Activated naive CD8-positive, alpha-beta T cell treated with anti-CD3 and anti-CD28 coated beads for 36 hours (primary cell): ENCODE measurements around the gene LAMTOR2. TPM values are rescaled to one million over a fixed set of nuclear protein-coding genes. Genes with fewer than 3 reads are reported as not detected.

Experiments used
- DNase-seq: peaks from one replicate; pipeline ENCODE4 v3.0.0; 2021
- H3K27ac Mint-ChIP-seq: one replicate; pipeline ENCODE4 v1.8.0; 2022; ENCODE audit warnings: mild to moderate bottlenecking, moderate library complexity, mixed read lengths
- H3K27me3 Mint-ChIP-seq: one replicate; pipeline ENCODE4 v1.8.0; 2022; ENCODE audit warnings: mild to moderate bottlenecking, mixed read lengths
- H3K36me3 Mint-ChIP-seq: one replicate; pipeline ENCODE4 v1.8.0; 2021; ENCODE audit warnings: mild to moderate bottlenecking, mixed read lengths
- H3K4me1 Mint-ChIP-seq: one replicate; pipeline ENCODE4 v1.8.0; 2021; ENCODE audit warnings: mixed read lengths
- H3K4me3 Mint-ChIP-seq: one replicate; pipeline ENCODE4 v1.8.0; 2022; ENCODE audit warnings: mild to moderate bottlenecking, moderate library complexity, mixed read lengths
- H3K9me3 Mint-ChIP-seq: one replicate; pipeline ENCODE4 v1.8.0; 2022; ENCODE audit warnings: mixed read lengths
- total RNA-seq, 2 experiments: library from RNA; stranded (reverse); gene quantifications; one replicate each; pipeline ENCODE4 v1.2.3, GENCODE V29; 2021

Gene LAMTOR2
- total RNA-seq, 2 experiments from 2014 or later: 45.9 to 49.1 TPM

- Mint-ChIP-seq H3K27ac (no peak overlapping the region), H3K36me3 (no peaks in the 10 kb centered on the region), H3K27me3 (peaks cover 14% of the 10 kb centered on the region), H3K4me3 (no peak overlapping the region), H3K9me3 (no peaks in the 10 kb centered on the region), H3K4me1 (peaks cover 2% of the 10 kb centered on the region)
- DNase-seq: no peak
Observed at GRCh38 chr1:156078728-156079127, 24.1 kb downstream of the LAMTOR2 start.

DNA sequence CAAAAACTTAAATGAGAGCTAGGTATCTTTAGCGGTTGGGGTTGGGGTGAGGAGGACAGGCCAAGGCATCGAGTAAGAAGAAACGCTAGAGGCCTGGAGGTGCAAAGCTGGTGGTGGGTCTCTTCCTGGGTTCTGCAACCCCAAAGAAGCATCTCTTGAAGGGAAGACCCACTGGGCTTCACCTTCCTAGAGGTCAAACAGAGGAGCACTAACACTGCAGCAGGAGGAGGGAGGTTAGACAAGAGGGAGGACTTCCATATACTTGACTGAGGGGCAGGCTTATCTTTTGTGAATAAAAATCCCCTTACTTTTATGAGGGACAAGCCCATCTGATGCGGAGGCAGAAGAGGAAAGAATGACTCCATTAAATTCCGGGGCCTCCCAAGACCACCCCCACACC, 25.2 kb downstream of the LAMTOR2 start:
- Mint-ChIP-seq H3K4me1 (peaks cover 2% of the 10 kb centered on the region), H3K36me3 (no peaks in the 10 kb centered on the region), H3K9me3 (no peaks in the 10 kb centered on the region), H3K4me3 (no peak overlapping the region), H3K27me3 (peaks cover 24% of the 10 kb centered on the region), H3K27ac (no peak overlapping the region)
- no peak for DNase-seq

DNA sequence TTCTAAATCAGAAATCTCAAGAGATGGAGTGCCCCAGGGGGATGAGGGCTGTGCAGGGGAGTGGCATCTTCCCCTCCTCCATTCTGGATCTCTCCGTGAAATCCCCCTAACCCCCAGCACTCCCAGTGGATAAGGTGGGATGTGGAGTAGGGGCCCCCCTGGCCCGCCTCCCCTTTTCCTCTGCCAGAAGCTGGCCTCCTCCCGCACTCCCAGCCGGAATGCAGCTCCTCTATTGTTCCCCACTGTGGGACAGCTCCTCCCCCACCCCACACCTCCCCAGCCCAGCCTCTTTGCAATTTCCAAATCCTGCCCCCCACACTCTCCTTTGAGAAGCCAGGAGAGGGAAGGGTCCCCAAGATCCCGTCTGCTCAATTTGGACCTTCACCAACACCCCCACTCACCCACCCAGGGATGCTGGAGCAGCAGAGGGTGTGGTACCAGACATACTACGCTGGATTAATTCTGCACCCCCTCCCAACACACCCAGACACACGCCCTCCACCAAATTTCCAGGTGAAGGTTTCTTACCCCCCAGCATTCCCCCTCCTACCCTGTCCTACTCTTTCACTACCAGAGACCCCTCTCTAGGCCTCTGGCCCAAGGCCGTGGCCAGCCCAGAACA, 25.8 kb downstream of the LAMTOR2 start:
- no peak for DNase-seq
- no peaks in the 10 kb centered on the region for H3K36me3 Mint-ChIP-seq
- no peaks in the 10 kb centered on the region for H3K9me3 Mint-ChIP-seq
- no peak overlapping the region for H3K4me3 Mint-ChIP-seq
- peaks cover 30% of the 10 kb centered on the region for H3K27me3 Mint-ChIP-seq
- H3K4me1 Mint-ChIP-seq: peaks cover 2% of the 10 kb centered on the region
- H3K27ac Mint-ChIP-seq: no peak overlapping the region

DNA sequence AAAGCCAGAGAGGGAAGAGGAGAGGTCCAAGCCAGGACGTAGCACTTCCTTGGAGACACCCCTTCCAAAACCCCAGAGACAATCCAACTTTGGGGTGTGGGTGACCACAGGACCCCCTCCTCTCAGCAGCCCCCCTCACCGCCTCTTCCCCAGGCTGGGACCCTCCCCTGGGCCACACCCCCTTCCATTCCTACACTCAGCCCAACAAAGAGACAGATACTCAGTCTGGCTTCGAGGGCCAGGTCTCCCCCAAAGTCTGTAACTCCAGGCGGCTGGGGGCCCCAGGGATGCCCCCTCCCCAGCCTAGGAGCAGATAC, 26.2 kb downstream of the LAMTOR2 start:
- no peaks in the 10 kb centered on the region for H3K36me3 Mint-ChIP-seq
- peaks cover 2% of the 10 kb centered on the region for H3K4me1 Mint-ChIP-seq
- peaks cover 34% of the 10 kb centered on the region for H3K27me3 Mint-ChIP-seq
- no peak overlapping the region for H3K27ac Mint-ChIP-seq
- H3K4me3 Mint-ChIP-seq: peak overlapping the region; percentile 9
- DNase-seq: no peak
- no peaks in the 10 kb centered on the region for H3K9me3 Mint-ChIP-seq

DNA sequence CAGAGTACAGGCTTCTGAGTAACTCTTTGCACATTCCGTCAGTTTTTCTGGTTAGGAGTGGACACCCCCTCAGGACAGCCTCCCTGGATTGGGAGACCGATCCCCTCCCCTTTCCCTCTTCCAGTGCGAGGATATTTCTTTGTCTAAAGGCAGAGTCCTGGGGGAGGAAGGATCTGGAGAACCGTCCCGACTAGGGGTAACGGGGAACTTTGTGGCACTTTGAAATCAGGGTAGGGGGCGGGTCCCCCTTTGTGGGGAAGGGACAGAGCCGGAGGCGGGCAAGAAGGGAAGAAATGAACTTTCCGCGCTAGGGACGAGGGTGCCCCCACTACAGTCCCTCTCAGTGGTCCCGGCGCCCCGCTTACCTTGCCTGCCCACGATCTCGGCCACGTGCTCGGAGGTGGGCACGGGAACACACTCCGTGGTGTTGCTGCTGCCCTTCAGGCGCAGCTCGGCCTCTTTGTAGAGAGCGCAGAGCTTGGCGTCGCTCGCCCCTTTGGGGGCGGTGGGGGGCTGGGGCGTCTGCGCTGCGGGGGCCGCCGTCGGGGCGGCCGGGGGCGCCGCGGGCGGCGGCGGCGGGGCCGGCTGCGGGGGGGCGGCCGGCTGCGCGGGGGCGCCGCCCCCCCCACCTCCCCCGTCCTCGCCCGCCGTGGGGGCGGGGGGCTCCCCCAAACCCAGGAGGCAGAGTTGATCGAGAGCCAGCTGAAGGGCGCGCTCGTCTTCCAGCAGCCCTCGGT, 26.8 kb downstream of the LAMTOR2 start:
- peaks cover 2% of the 10 kb centered on the region for H3K4me1 Mint-ChIP-seq
- peaks cover 38% of the 10 kb centered on the region for H3K27me3 Mint-ChIP-seq
- no peak for DNase-seq
- H3K27ac Mint-ChIP-seq: no peak overlapping the region
- peak overlapping the region; percentile 82 for H3K4me3 Mint-ChIP-seq
- no peaks in the 10 kb centered on the region for H3K9me3 Mint-ChIP-seq
- H3K36me3 Mint-ChIP-seq: no peaks in the 10 kb centered on the region

DNA sequence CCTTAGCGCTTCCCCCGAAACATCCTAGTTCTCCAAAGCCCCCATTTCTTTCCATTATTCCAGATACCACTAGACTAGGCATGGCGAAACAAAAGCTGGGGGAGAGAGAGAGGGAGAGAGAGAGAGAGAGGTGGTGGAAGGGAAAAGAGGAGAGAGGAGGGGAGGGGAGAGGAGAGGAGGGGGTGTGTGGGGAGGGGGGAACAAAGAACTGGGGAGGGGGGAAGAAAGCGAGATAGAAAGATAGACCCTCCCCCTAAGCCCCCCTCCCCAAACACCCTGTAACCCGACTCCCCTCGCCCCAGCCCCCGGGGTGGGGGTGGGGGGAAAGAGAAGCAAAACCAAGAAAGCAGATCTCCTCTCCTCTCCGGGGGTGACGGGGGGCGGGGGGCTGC, 27.3 kb downstream of the LAMTOR2 start:
- Mint-ChIP-seq H3K9me3 (no peaks in the 10 kb centered on the region), H3K4me1 (peaks cover 2% of the 10 kb centered on the region), H3K27me3 (peaks cover 44% of the 10 kb centered on the region), H3K36me3 (no peaks in the 10 kb centered on the region), H3K4me3 (peak overlapping the region; percentile 82), H3K27ac (no peak overlapping the region)
- DNase-seq: no peak

GRCh38 chr1:156082309-156083091, 27.9 kb downstream of the LAMTOR2 start, which contains the start of gene MEX3A:
TSS of gene MEX3A (minus strand) at chr1:156082465. CDS start at chr1:156081998, 467 bp downstream.
- Mint-ChIP-seq H3K9me3 (no peaks in the 10 kb centered on the region), H3K27ac (no peak within 1 kb of the TSS)

GRCh38 chr1:156083800-156084790, 29.5 kb downstream of the LAMTOR2 start:
- Mint-ChIP-seq H3K36me3 (no peaks in the 10 kb centered on the region), H3K4me1 (peaks cover 2% of the 10 kb centered on the region), H3K27me3 (peaks cover 56% of the 10 kb centered on the region), H3K27ac (no peak overlapping the region), H3K9me3 (no peaks in the 10 kb centered on the region), H3K4me3 (no peak overlapping the region)
- DNase-seq: no peak

More at GRCh38 chr1:156082309-156083091, 27.9 kb downstream of the LAMTOR2 start, which contains the start of gene MEX3A:
- peak; percentile 64 for DNase-seq
- Mint-ChIP-seq H3K36me3 (no peaks in the 10 kb centered on the region), H3K4me3 (peak within 1 kb of the TSS; percentile 82), H3K4me1 (peaks cover 2% of the 10 kb centered on the region), H3K27me3 (peaks cover 50% of the 10 kb centered on the region)

- Mint-ChIP-seq H3K36me3 (no peaks in the 10 kb centered on the region), H3K27me3 (peaks cover 61% of the 10 kb centered on the region), H3K9me3 (no peaks in the 10 kb centered on the region), H3K27ac (no peak overlapping the region), H3K4me1 (peaks cover 3% of the 10 kb centered on the region), H3K4me3 (no peak overlapping the region)
- no peak for DNase-seq
Observed at GRCh38 chr1:156086256-156086662, 31.7 kb downstream of the LAMTOR2 start.

- no peak overlapping the region for H3K27ac Mint-ChIP-seq
- H3K4me3 Mint-ChIP-seq: no peak overlapping the region
- DNase-seq: no peak
- peaks cover 1% of the 10 kb centered on the region for H3K4me1 Mint-ChIP-seq
- no peaks in the 10 kb centered on the region for H3K9me3 Mint-ChIP-seq
- no peaks in the 10 kb centered on the region for H3K36me3 Mint-ChIP-seq
- peaks cover 58% of the 10 kb centered on the region for H3K27me3 Mint-ChIP-seq
Observed at GRCh38 chr1:156089704-156090103, 35.1 kb downstream of the LAMTOR2 start.

DNA sequence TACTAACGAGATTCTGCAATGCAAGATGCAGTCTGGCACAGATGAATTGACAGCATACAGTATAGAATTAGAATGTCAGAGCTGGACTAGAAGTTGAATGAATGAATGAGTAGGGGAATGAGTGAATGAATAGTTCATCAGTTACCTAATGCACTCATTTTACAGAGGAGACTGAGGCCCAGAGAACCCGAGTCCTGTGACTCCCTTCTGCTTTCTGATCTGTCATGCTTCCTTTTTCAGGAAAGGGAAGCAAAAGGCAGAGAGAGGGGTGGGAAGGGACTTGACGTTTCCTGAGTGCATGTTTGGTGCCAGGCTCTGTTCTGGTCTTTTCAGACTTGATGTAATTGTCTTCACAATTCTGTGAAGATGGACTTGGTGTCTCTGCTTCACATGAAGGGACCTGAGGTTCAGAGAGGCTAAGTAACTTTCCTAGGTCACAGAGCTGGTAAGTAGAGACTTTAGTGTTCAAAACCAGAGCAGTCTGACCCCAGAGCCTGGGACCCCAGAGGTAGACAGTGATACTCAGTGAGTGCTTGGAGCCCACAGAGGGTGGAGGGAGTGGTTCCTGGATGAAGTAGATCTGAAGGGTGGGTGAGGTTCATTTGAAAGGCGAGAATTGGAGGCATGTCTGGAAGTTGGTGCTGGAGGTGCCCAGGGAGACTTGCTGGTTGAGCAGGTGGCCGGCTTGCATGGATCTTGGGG, 35.7 kb downstream of the LAMTOR2 start:
- Mint-ChIP-seq H3K9me3 (no peaks in the 10 kb centered on the region), H3K27me3 (peaks cover 53% of the 10 kb centered on the region), H3K27ac (no peak overlapping the region), H3K36me3 (no peaks in the 10 kb centered on the region), H3K4me1 (peaks cover 5% of the 10 kb centered on the region), H3K4me3 (no peak overlapping the region)
- DNase-seq: no peak

GRCh38 chr1:156090840-156091188, 36.2 kb downstream of the LAMTOR2 start:
- H3K4me1 Mint-ChIP-seq: peaks cover 10% of the 10 kb centered on the region
- no peak overlapping the region for H3K27ac Mint-ChIP-seq
- H3K27me3 Mint-ChIP-seq: peaks cover 52% of the 10 kb centered on the region
- DNase-seq: peak; percentile 85
- H3K36me3 Mint-ChIP-seq: no peaks in the 10 kb centered on the region
- no peak overlapping the region for H3K4me3 Mint-ChIP-seq
- H3K9me3 Mint-ChIP-seq: no peaks in the 10 kb centered on the region

- DNase-seq: no peak
- Mint-ChIP-seq H3K9me3 (no peaks in the 10 kb centered on the region), H3K36me3 (no peaks in the 10 kb centered on the region), H3K27ac (no peak overlapping the region), H3K4me3 (no peak overlapping the region), H3K27me3 (peaks cover 45% of the 10 kb centered on the region), H3K4me1 (peaks cover 18% of the 10 kb centered on the region)
Observed at GRCh38 chr1:156091610-156092009, 37.0 kb downstream of the LAMTOR2 start.

DNA sequence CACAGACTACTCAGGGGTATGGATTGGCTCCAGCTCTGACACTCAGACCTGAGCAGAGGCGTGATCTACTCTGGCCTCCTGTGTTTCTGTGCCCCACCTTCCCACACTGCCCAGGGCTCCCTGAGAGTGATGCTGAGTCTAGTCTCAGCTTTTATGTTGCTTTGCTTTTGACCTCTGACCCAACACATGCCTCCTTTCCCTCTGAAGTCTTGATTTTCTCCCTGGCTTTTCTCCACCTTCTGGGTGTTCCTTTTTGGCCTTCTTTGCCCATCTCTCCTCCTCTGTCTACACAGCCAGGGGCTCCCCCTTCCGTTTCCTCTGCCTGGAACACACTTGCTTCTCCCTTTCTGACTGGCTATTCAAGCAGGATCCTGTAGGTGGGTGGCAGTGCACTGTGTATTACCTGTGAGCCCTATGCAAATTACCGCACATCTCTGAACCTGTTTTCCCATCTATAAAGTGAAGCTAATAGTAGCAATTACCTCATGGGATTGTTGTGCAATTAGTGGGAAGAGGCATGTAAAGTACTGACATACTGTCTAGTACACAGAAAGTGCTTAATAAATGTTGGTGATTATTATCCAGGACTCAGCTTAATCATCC, 41.4 kb downstream of the LAMTOR2 start:
- H3K36me3 Mint-ChIP-seq: no peaks in the 10 kb centered on the region
- no peak overlapping the region for H3K27ac Mint-ChIP-seq
- peaks cover 48% of the 10 kb centered on the region for H3K4me1 Mint-ChIP-seq
- no peaks in the 10 kb centered on the region for H3K9me3 Mint-ChIP-seq
- H3K4me3 Mint-ChIP-seq: peak overlapping the region; percentile 15
- H3K27me3 Mint-ChIP-seq: peaks cover 26% of the 10 kb centered on the region
- DNase-seq: no peak
